ENCODE results near the gene CCNT2. TPM values are rescaled to one million over a fixed set of nuclear protein-coding genes. Genes with fewer than 3 reads are reported as not detected.

CCNT2 gene
- total and polyA plus RNA-seq, 2 experiments from 2014 or later = 13.1 to 41.7 TPM

- no peaks in the 10 kb centered on the region for H3K9me2 ChIP-seq (replicated peaks; ENCODE audit: insufficient read depth)
- no peaks in the 10 kb centered on the region for H3K79me2 ChIP-seq
- WGBS (ENCODE audit: low lambda C conversion rate, missing lambda C conversion rate) = 84% methylated on average over 2 of the region's 2 CpGs
- no peaks in the 10 kb centered on the region for H3K9me3 ChIP-seq (ENCODE audit: low read depth)
- no peak overlapping the region for H3K4me2 ChIP-seq
- no peaks in the 10 kb centered on the region for H3K27me3 ChIP-seq
- H3K4me1 ChIP-seq (ENCODE audit: insufficient read depth) = no peaks in the 10 kb centered on the region
- DNase-seq (ENCODE audit: low spot score) = no peak
- no peaks in the 10 kb centered on the region for H3K36me3 ChIP-seq (replicated peaks; ENCODE audit: insufficient read depth, low read depth)
- no peak overlapping the region for H2AFZ ChIP-seq
- no peak overlapping the region for H3K4me3 ChIP-seq
- H3K27ac ChIP-seq = no peak overlapping the region
- no peak for TF ChIP-seq CTCF (IDR thresholded peaks at IDR 0.05; ENCODE audit: poor library complexity)
- no peak for TF ChIP-seq EZH2 (IDR thresholded peaks at IDR 0.05; ENCODE audit: borderline replicate concordance)
- no peak for TF ChIP-seq EZH2phosphoT487 (IDR thresholded peaks at IDR 0.05; ENCODE audit: low read depth, severe bottlenecking, unreplicated experiment)
- H4K20me1 ChIP-seq (ENCODE audit: insufficient read depth, poor library complexity, severe bottlenecking) = no peaks in the 10 kb centered on the region
Observed at GRCh38 chr2:134910763-134911399, 7.7 kb upstream of the CCNT2 start.

- Histone ChIP-seq H3K79me2 (peaks cover 1% of the 10 kb centered on the region), H3K9me2 (replicated peaks; ENCODE audit: insufficient read depth) (no peaks in the 10 kb centered on the region), H3K27ac (no peak overlapping the region), H3K4me3 (no peak overlapping the region), H3K36me3 (replicated peaks; ENCODE audit: insufficient read depth, low read depth) (no peaks in the 10 kb centered on the region), H3K9me3 (ENCODE audit: low read depth) (no peaks in the 10 kb centered on the region), H3K4me1 (ENCODE audit: insufficient read depth) (no peaks in the 10 kb centered on the region), H3K4me2 (no peak overlapping the region), H2AFZ (no peak overlapping the region), H3K27me3 (no peaks in the 10 kb centered on the region), H4K20me1 (ENCODE audit: insufficient read depth, poor library complexity, severe bottlenecking) (no peaks in the 10 kb centered on the region)
- DNase-seq (ENCODE audit: low spot score) = no peak
- 88% methylated on average over 3 of the region's 3 CpGs for WGBS (ENCODE audit: low lambda C conversion rate, missing lambda C conversion rate)
- TF ChIP-seq EZH2 (IDR thresholded peaks at IDR 0.05; ENCODE audit: borderline replicate concordance) = no peak
- TF ChIP-seq EZH2phosphoT487 (IDR thresholded peaks at IDR 0.05; ENCODE audit: low read depth, severe bottlenecking, unreplicated experiment) = no peak
- no peak for TF ChIP-seq CTCF (IDR thresholded peaks at IDR 0.05; ENCODE audit: poor library complexity)
Observed at GRCh38 chr2:134911400-134911785, 7.2 kb upstream of the CCNT2 start.

GRCh38 chr2:134912361-134912760, 6.3 kb upstream of the CCNT2 start:
- no peaks in the 10 kb centered on the region for H4K20me1 ChIP-seq (ENCODE audit: insufficient read depth, poor library complexity, severe bottlenecking)
- DNase-seq (ENCODE audit: low spot score) = no peak
- TF ChIP-seq EZH2 (IDR thresholded peaks at IDR 0.05; ENCODE audit: borderline replicate concordance) (no peak), EZH2phosphoT487 (IDR thresholded peaks at IDR 0.05; ENCODE audit: low read depth, severe bottlenecking, unreplicated experiment) (no peak), CTCF (IDR thresholded peaks at IDR 0.05; ENCODE audit: poor library complexity) (no peak)
- no peak overlapping the region for H3K4me3 ChIP-seq
- H3K9me2 ChIP-seq (replicated peaks; ENCODE audit: insufficient read depth) = no peaks in the 10 kb centered on the region
- H3K9me3 ChIP-seq (ENCODE audit: low read depth) = no peaks in the 10 kb centered on the region
- peaks cover 6% of the 10 kb centered on the region for H3K4me1 ChIP-seq (ENCODE audit: insufficient read depth)
- H3K36me3 ChIP-seq (replicated peaks; ENCODE audit: insufficient read depth, low read depth) = no peaks in the 10 kb centered on the region
- no peak overlapping the region for H3K27ac ChIP-seq
- H3K27me3 ChIP-seq = no peaks in the 10 kb centered on the region
- peaks cover 5% of the 10 kb centered on the region for H3K79me2 ChIP-seq
- no peak overlapping the region for H3K4me2 ChIP-seq
- no peak overlapping the region for H2AFZ ChIP-seq

All from hepatocyte (in vitro differentiated cells).